Measurements from ENCODE around the gene ZNF385B. TPM values are rescaled to one million over a fixed set of nuclear protein-coding genes. Genes with fewer than 3 reads are reported as not detected.
A peak's percentile ranks its signal among the peaks of the same experiment; 100 is the strongest.

ZNF385B gene
- polyA plus RNA-seq, 1 of the 3 experiments (the other 2 are of a cell fraction) = 0.16 TPM

DNA sequence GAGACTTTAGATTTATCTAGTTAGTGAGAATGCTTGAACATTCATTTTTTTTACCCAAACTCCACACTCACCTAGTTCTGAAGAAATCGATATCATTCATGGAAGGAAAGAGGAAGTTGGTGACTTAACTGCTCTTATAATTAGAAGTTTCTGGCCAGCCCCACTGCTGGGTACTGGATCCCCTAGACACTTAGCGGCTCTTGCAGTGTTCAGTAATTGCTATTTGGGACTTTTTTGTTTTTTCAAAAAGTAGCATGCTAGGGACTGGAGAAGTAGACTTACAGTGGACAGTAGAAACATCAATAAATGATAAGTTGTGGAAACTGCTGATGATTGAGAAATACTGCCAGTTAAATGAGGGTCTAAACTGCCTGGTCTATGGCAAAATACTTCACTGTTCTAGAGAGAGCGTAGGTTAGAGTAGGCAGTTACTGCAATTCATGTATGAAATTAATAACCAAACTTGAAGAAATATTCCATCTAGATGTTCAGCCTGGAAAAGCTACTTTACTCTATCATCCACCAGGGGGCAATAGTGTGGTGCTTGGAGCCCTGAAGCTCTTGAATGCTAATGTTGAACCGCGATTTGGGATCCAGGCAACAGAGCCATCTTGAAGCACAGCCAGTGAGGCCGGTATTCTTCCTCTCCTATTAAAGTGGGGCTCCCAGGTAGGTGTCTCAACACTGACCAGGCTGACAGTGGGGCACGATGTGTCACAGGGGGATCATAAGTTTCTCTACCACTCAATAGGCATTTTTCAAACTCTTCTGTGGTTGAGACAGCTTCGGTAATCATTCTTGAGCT, 450.7 kb downstream of the ZNF385B start:
- Histone ChIP-seq H3K9ac (no peak overlapping the region), H3K79me2 (ENCODE audit: insufficient read depth) (no peaks in the 10 kb centered on the region), H3F3A (replicated peaks; ENCODE audit: insufficient read depth) (no peaks in the 10 kb centered on the region), H3K36me3 (replicated peaks in 1 of 2; ENCODE audit: control insufficient read depth in 1 of 2, insufficient read depth in 2 of 2, low read length in 1 of 2) (no peaks in the 10 kb centered on the region), H3K4me3 (ENCODE audit: low read depth in 2 of 2, low read length in 1 of 2) (peak overlapping the region in 1 of 2 experiments; percentile 25; a peak in 1 of 4 replicates), H3K4me2 (no peak overlapping the region), H3K27ac (ENCODE audit: low read depth in 2 of 2, low read length in 1 of 2) (no peak overlapping the region), H3K4me1 (ENCODE audit: control insufficient read depth in 1 of 2, insufficient read depth in 2 of 2, low read depth in 1 of 2, low read length in 1 of 2) (no peaks in the 10 kb centered on the region; a peak in 1 of 4 replicates), H2AFZ (ENCODE audit: low read depth) (no peak overlapping the region; the same call in 1 of the 2 replicates), H3K27me3 (ENCODE audit: insufficient read depth) (no peaks in the 10 kb centered on the region), H3K9me2 (no peaks in the 10 kb centered on the region), H3K9me3 (no peaks in the 10 kb centered on the region), H4K20me1 (ENCODE audit: insufficient read depth) (no peaks in the 10 kb centered on the region)
- peak; percentile 79 for TF ChIP-seq RAD21 (IDR thresholded peaks at IDR 0.05; ENCODE audit: low read length)
- TF ChIP-seq, protein P1, sequence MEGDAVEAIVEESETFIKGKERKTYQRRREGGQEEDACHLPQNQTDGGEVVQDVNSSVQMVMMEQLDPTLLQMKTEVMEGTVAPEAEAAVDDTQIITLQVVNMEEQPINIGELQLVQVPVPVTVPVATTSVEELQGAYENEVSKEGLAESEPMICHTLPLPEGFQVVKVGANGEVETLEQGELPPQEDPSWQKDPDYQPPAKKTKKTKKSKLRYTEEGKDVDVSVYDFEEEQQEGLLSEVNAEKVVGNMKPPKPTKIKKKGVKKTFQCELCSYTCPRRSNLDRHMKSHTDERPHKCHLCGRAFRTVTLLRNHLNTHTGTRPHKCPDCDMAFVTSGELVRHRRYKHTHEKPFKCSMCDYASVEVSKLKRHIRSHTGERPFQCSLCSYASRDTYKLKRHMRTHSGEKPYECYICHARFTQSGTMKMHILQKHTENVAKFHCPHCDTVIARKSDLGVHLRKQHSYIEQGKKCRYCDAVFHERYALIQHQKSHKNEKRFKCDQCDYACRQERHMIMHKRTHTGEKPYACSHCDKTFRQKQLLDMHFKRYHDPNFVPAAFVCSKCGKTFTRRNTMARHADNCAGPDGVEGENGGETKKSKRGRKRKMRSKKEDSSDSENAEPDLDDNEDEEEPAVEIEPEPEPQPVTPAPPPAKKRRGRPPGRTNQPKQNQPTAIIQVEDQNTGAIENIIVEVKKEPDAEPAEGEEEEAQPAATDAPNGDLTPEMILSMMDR (IDR thresholded peaks at IDR 0.05) = peak; percentile 85
- TF ChIP-seq SMC3 (IDR thresholded peaks at IDR 0.05; ENCODE audit: low read depth, low read length) = peak; percentile 73
- TF ChIP-seq EP300 (IDR thresholded peaks at IDR 0.05; ENCODE audit: borderline replicate concordance in 1 of 2, low read depth in 1 of 2, low read length in 1 of 2) = no peak
- peak; percentile 48 for DNase-seq
- POLR2A ChIA-PET = no interaction called here
- 28% methylated on average over 8 of the region's 8 CpGs for WGBS (ENCODE audit: low lambda C conversion rate)
- CTCF ChIA-PET = interaction anchor here (0.7 to 2.1 kb wide), 36 partner anchors 9 to 649 kb away, joined by 3 to 18 read pairs (median 4); no protein-coding TSS in a partner anchor

GRCh38 chr2:179403624-179404023, 457.8 kb downstream of the ZNF385B start:
- no peaks in the 10 kb centered on the region for H3F3A ChIP-seq (replicated peaks; ENCODE audit: insufficient read depth)
- no peak overlapping the region for H3K9ac ChIP-seq
- no peaks in the 10 kb centered on the region for H3K4me1 ChIP-seq (ENCODE audit: control insufficient read depth in 1 of 2, insufficient read depth in 2 of 2, low read depth in 1 of 2, low read length in 1 of 2)
- no peaks in the 10 kb centered on the region for H4K20me1 ChIP-seq (ENCODE audit: insufficient read depth)
- no peaks in the 10 kb centered on the region for H3K9me3 ChIP-seq
- H3K4me3 ChIP-seq (ENCODE audit: low read depth in 2 of 2, low read length in 1 of 2) = no peak overlapping the region
- H3K27me3 ChIP-seq (ENCODE audit: insufficient read depth) = no peaks in the 10 kb centered on the region
- TF ChIP-seq JUND (IDR thresholded peaks at IDR 0.05) (no peak), GABPA (IDR thresholded peaks at IDR 0.05; ENCODE audit: low read depth) (no peak), USF1 (IDR thresholded peaks at IDR 0.05; ENCODE audit: borderline replicate concordance, low read depth) (no peak), ELF1 (IDR thresholded peaks at IDR 0.05) (no peak), FOSL2 (IDR thresholded peaks at IDR 0.05; ENCODE audit: borderline replicate concordance, low read depth) (no peak), POLR2AphosphoS5 (IDR thresholded peaks at IDR 0.05; ENCODE audit: low read depth, low read length) (no peak), MXI1 (IDR thresholded peaks at IDR 0.05; ENCODE audit: low read depth, low read length) (no peak), IRF3 (IDR thresholded peaks at IDR 0.05; ENCODE audit: low read depth, low read length) (no peak)
- TF ChIP-seq, protein P2, sequence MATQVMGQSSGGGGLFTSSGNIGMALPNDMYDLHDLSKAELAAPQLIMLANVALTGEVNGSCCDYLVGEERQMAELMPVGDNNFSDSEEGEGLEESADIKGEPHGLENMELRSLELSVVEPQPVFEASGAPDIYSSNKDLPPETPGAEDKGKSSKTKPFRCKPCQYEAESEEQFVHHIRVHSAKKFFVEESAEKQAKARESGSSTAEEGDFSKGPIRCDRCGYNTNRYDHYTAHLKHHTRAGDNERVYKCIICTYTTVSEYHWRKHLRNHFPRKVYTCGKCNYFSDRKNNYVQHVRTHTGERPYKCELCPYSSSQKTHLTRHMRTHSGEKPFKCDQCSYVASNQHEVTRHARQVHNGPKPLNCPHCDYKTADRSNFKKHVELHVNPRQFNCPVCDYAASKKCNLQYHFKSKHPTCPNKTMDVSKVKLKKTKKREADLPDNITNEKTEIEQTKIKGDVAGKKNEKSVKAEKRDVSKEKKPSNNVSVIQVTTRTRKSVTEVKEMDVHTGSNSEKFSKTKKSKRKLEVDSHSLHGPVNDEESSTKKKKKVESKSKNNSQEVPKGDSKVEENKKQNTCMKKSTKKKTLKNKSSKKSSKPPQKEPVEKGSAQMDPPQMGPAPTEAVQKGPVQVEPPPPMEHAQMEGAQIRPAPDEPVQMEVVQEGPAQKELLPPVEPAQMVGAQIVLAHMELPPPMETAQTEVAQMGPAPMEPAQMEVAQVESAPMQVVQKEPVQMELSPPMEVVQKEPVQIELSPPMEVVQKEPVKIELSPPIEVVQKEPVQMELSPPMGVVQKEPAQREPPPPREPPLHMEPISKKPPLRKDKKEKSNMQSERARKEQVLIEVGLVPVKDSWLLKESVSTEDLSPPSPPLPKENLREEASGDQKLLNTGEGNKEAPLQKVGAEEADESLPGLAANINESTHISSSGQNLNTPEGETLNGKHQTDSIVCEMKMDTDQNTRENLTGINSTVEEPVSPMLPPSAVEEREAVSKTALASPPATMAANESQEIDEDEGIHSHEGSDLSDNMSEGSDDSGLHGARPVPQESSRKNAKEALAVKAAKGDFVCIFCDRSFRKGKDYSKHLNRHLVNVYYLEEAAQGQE (IDR thresholded peaks at IDR 0.05; ENCODE audit: low read depth, low read length) = no peak
- no peak overlapping the region for H3K27ac ChIP-seq (ENCODE audit: low read depth in 2 of 2, low read length in 1 of 2)
- ChIA-PET CTCF (interaction anchor here (0.8 kb wide), 1 partner anchor 14 kb away, joined by 3 read pairs; no protein-coding TSS in a partner anchor), POLR2A (no interaction called here)
- H3K4me2 ChIP-seq = no peak overlapping the region
- no peaks in the 10 kb centered on the region for H3K79me2 ChIP-seq (ENCODE audit: insufficient read depth)
- H3K9me2 ChIP-seq = no peaks in the 10 kb centered on the region
- DNase-seq = no peak
- no peaks in the 10 kb centered on the region for H3K36me3 ChIP-seq (replicated peaks in 1 of 2; ENCODE audit: control insufficient read depth in 1 of 2, insufficient read depth in 2 of 2, low read length in 1 of 2)
- no peak overlapping the region for H2AFZ ChIP-seq (ENCODE audit: low read depth)
